Panc1 (cell line): ENCODE data around the gene SH3BP5. TPM values are rescaled to one million over a fixed set of nuclear protein-coding genes. Genes with fewer than 3 reads are reported as not detected.
A peak's percentile ranks its signal among the peaks of the same experiment; 100 is the strongest.

Experiments used
- ATAC-seq: fragments of 200-7000 bp; cut with Tn5 transposase; 2 replicates; pipeline ENCODE4 v1.9.1; 2020; ENCODE audit warnings: mild to moderate bottlenecking, moderate library complexity
- BruUV-seq: library from RNA; stranded (reverse); fragments of 400-500 nt; replicated peaks from 2 replicates; lab custom pipeline; 2021; lab: Mats Ljungman, UMichigan
- CTCF ChIA-PET: fragments of 300-600 bp; sonication (Branson Sonifier 250); formaldehyde crosslinking; loops from one replicate; lab custom pipeline; 2022; ENCODE audit warnings: antibody characterized with exemption; lab: Charles Lee
- POLR2A ChIA-PET: fragments of 300-600 bp; sonication (Branson Sonifier 250); formaldehyde crosslinking; loops from one replicate; lab custom pipeline; 2022; ENCODE audit warnings: antibody characterized with exemption; lab: Charles Lee
- DNase-seq: peaks from one replicate; pipeline ENCODE4 v3.0.0-alpha.2; 2010; ENCODE audit warnings: low read depth, low spot score
- H3K27ac ChIP-seq: 2 replicates; pipeline ENCODE4 v1.5.1; 2011; ENCODE audit warnings: mild to moderate bottlenecking, low read length, inconsistent platforms
- H3K27me3 ChIP-seq: fragments of 200-500 bp; sonication (Bioruptor generic); 2 replicates; pipeline ENCODE4 v1.6.0; 2014; ENCODE audit warnings: low read length, inconsistent platforms; ENCODE audit not compliant: control insufficient read depth, insufficient read depth
- H3K36me3 ChIP-seq: fragments of 200-500 bp; sonication (Bioruptor generic); 2 replicates; pipeline ENCODE4 v1.5.1; 2014; ENCODE audit warnings: inconsistent platforms, mild to moderate bottlenecking, low read length, moderate library complexity; ENCODE audit not compliant: control insufficient read depth, insufficient read depth
- H3K4me1 ChIP-seq: 2 replicates; pipeline ENCODE4 v1.5.1; 2011; ENCODE audit warnings: inconsistent platforms, mild to moderate bottlenecking, low read length, moderate library complexity; ENCODE audit not compliant: control insufficient read depth, insufficient read depth
- H3K4me3 ChIP-seq, 2 experiments: 2 replicates each; pipeline ENCODE4 v1.5.1; 2011 to 2012; ENCODE audit warnings: low read depth in 2 of 2, low read length in 2 of 2, mild to moderate bottlenecking in 2 of 2, inconsistent platforms in 1 of 2, moderate library complexity in 1 of 2
- H3K9me3 ChIP-seq: fragments of 200-500 bp; sonication (Bioruptor generic); 2 replicates; pipeline ENCODE4 v1.5.1; 2014; ENCODE audit warnings: low read depth, mild to moderate bottlenecking, inconsistent platforms, low read length, moderate library complexity; ENCODE audit not compliant: control insufficient read depth, insufficient read depth
- POLR2AphosphoS5 ChIP-seq: IDR thresholded peaks from 2 replicates; pipeline ENCODE4 v1.6.1; 2012; ENCODE audit warnings: mild to moderate bottlenecking, low read depth, low read length, moderate library complexity
- SIN3A ChIP-seq: IDR thresholded peaks from 2 replicates; pipeline ENCODE4 v1.6.1; 2012; ENCODE audit warnings: low read depth, mild to moderate bottlenecking, low read length, moderate library complexity, borderline replicate concordance; ENCODE audit not compliant: insufficient read depth
- TCF7L2 ChIP-seq: IDR thresholded peaks from 2 replicates; pipeline ENCODE4 v1.6.1; 2011; ENCODE audit warnings: mild to moderate bottlenecking, low read depth, low read length, inconsistent platforms
- in situ Hi-C: cut with HindIII; loops from 2 replicates; pipeline ENCODE4 v1.10.0; 2016; ENCODE audit warnings: low sequenced_read_pairs, low pct_unique_long_range_greater_than_20kb
- intact Hi-C: fragments of 100-400 bp; cut with micrococcal nuclease; formaldehyde crosslinking; loops from one replicate; pipeline ENCODE4 v1.10.0; 2022; ENCODE audit not compliant: unreplicated experiment
- total RNA-seq: library from RNA; stranded (reverse); gene quantifications from one replicate; pipeline ENCODE4 v1.2.1, GENCODE V29; 2021; ENCODE audit not compliant: unreplicated experiment
- TF ChIP-seq, protein P1 (sequence below): fragments of 450-650 bp; IDR thresholded peaks from 2 replicates; pipeline ENCODE4 v1.5.1; 2017; ENCODE audit warnings: mild to moderate bottlenecking
- TF ChIP-seq, protein P2 (sequence below), 2 experiments: IDR thresholded peaks; 2 replicates each; pipeline ENCODE4 v1.6.1; 2011 to 2012; ENCODE audit warnings: low read depth in 2 of 2, control low read depth in 1 of 2, low read length in 1 of 2, mild to moderate bottlenecking in 1 of 2, moderate library complexity in 1 of 2; ENCODE audit not compliant: insufficient read depth in 1 of 2

SH3BP5 gene
- total RNA-seq, 1 experiment from 2014 or later = 12.0 TPM

DNA sequence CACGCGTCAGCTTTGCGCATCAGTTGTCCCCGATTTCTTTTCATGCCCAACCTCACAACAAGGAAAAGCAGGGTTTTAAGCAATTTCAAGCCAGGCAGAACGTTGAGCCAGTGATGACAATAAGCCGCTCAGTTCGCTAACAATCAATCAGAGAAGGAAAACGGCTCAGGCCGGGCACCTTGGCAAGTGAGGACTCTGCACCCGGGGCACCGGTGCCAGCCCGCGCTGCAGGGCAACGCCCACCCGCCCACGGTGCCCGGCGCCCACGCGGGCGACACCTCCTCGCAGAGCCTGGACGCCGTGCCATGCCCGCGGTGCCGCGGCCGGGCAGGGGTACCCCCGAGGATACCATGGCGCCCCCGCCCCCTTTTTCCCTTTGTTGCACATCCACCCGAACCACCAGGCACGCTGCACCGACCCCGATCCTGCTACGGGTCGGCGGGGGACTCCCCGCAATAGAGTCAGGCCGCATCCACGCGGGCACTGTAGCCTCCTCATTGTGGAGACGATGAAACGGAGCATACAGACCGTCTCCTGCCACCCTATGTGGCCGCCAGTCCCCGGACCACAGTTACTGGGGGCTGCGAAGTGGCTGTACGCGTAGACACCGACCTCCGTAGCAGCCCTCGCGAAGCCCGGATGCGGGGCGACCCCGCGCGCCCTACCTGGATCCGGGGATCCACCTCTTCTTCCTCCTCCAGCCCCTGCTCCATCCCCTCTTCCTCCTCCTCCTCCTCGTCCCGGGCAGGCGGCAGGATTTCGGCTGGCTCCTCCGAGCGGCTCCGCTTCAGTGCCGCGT is 581 bp downstream of the SH3BP5 start:
- intact Hi-C loops (no loop called here), in situ Hi-C loops (no loop called here)
- DNase-seq = no peak
- peak; percentile 74 for ATAC-seq
- peak overlapping the region; percentile 66 to 72 for H3K4me3 ChIP-seq
- no peaks in the 10 kb centered on the region for H3K9me3 ChIP-seq
- peak overlapping the region; percentile 34; the same call in 1 of the 2 replicates for H3K27ac ChIP-seq
- H3K4me1 ChIP-seq = peaks cover 6% of the 10 kb centered on the region
- BruUV-seq = no TSS peak
- CTCF ChIA-PET = interaction anchor here (0.6 to 2.1 kb wide), 5 partner anchors 11 to 66 kb away, joined by 3 to 9 read pairs (median 4); no protein-coding TSS in a partner anchor
- no peaks in the 10 kb centered on the region for H3K27me3 ChIP-seq
- no peaks in the 10 kb centered on the region for H3K36me3 ChIP-seq
- POLR2A ChIA-PET = interaction anchor here (0.6 kb wide), 1 partner anchor 329 kb away, joined by 7 read pairs; no protein-coding TSS in a partner anchor
- TF ChIP-seq POLR2AphosphoS5 = no peak
- TF ChIP-seq, protein P1, sequence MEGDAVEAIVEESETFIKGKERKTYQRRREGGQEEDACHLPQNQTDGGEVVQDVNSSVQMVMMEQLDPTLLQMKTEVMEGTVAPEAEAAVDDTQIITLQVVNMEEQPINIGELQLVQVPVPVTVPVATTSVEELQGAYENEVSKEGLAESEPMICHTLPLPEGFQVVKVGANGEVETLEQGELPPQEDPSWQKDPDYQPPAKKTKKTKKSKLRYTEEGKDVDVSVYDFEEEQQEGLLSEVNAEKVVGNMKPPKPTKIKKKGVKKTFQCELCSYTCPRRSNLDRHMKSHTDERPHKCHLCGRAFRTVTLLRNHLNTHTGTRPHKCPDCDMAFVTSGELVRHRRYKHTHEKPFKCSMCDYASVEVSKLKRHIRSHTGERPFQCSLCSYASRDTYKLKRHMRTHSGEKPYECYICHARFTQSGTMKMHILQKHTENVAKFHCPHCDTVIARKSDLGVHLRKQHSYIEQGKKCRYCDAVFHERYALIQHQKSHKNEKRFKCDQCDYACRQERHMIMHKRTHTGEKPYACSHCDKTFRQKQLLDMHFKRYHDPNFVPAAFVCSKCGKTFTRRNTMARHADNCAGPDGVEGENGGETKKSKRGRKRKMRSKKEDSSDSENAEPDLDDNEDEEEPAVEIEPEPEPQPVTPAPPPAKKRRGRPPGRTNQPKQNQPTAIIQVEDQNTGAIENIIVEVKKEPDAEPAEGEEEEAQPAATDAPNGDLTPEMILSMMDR = no peak
- no peak for TF ChIP-seq SIN3A
- TF ChIP-seq TCF7L2 = no peak
- TF ChIP-seq, protein P2, sequence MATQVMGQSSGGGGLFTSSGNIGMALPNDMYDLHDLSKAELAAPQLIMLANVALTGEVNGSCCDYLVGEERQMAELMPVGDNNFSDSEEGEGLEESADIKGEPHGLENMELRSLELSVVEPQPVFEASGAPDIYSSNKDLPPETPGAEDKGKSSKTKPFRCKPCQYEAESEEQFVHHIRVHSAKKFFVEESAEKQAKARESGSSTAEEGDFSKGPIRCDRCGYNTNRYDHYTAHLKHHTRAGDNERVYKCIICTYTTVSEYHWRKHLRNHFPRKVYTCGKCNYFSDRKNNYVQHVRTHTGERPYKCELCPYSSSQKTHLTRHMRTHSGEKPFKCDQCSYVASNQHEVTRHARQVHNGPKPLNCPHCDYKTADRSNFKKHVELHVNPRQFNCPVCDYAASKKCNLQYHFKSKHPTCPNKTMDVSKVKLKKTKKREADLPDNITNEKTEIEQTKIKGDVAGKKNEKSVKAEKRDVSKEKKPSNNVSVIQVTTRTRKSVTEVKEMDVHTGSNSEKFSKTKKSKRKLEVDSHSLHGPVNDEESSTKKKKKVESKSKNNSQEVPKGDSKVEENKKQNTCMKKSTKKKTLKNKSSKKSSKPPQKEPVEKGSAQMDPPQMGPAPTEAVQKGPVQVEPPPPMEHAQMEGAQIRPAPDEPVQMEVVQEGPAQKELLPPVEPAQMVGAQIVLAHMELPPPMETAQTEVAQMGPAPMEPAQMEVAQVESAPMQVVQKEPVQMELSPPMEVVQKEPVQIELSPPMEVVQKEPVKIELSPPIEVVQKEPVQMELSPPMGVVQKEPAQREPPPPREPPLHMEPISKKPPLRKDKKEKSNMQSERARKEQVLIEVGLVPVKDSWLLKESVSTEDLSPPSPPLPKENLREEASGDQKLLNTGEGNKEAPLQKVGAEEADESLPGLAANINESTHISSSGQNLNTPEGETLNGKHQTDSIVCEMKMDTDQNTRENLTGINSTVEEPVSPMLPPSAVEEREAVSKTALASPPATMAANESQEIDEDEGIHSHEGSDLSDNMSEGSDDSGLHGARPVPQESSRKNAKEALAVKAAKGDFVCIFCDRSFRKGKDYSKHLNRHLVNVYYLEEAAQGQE (IDR thresholded peaks at IDR 0.05; ENCODE audit: insufficient read depth in 1 of 2, low read depth in 2 of 2, low read length in 1 of 2) = no peak

DNA sequence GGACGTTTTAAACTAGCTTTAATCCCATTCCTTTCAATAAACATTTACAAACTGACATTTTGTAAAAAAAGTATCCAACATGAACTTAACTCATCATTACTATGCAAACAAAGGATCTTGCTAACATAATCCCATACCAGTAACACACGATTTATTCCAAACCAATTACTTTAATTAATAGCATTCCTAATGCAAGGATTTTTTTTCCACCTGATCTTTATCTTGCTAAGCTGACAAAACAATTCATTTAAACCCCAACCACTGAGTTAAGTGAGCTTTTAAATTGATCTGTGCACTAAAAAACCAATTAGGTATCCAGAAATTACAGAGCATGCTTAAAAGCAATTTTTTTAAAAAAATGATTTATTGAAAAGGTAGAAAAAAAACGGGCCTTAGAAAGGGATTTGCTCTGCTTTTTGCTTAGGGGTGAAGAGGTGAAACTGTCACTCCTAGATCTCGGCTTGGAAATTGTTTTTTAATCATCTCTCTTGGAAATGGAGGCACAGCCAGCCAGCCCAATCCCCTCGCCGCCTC is 1.2 kb downstream of the SH3BP5 start:
- intact Hi-C loops = no loop called here
- peak overlapping the region; percentile 66 to 72 for H3K4me3 ChIP-seq
- no peaks in the 10 kb centered on the region for H3K36me3 ChIP-seq
- no peak for TF ChIP-seq TCF7L2
- TF ChIP-seq, protein P1 = no peak
- TF ChIP-seq POLR2AphosphoS5 = no peak
- TF ChIP-seq, protein P2 (IDR thresholded peaks at IDR 0.05; ENCODE audit: insufficient read depth in 1 of 2, low read depth in 2 of 2, low read length in 1 of 2) = no peak
- TF ChIP-seq SIN3A = no peak
- ATAC-seq = no peak
- H3K27me3 ChIP-seq = no peaks in the 10 kb centered on the region
- POLR2A ChIA-PET = interaction anchor here (0.6 kb wide), 1 partner anchor 330 kb away, joined by 7 read pairs; no protein-coding TSS in a partner anchor
- no peak for DNase-seq
- in situ Hi-C loops = no loop called here
- no peaks in the 10 kb centered on the region for H3K9me3 ChIP-seq
- BruUV-seq = no TSS peak
- H3K27ac ChIP-seq = no peak overlapping the region
- H3K4me1 ChIP-seq = peaks cover 6% of the 10 kb centered on the region
- CTCF ChIA-PET = interaction anchor here (0.7 to 2.1 kb wide), 3 partner anchors 11 to 63 kb away, joined by 4 to 9 read pairs (median 5); no protein-coding TSS in a partner anchor
